ENCODE measurements around the gene OR10P1.

Gene OR10P1

DNA sequence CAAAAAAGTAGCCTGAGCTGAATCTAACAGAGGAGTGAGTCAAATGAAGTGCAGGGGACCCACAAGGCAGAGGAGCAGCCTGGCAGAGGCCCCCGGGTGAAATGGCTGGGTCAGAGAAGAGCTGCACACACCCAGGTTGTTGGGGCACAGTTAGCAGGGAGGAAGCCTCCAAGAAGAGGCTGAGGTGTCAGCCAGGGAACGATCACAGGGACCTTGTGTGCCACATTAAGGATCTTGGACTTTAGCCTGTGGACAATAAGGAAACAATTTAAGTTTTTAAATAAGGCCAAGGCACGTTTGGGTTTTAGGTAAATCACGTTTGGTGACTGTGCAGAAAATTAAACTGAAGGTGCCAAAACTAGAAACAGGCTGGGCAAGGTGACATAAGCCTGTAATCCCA is 35.1 kb downstream of the OR10P1 start:
- Histone ChIP-seq H3K4me1 (ENCODE audit: insufficient read depth, low read length) (no peaks in the 10 kb centered on the region), H2AFZ (ENCODE audit: low read depth, low read length) (no peak overlapping the region), H3K27ac (ENCODE audit: low read length) (no peak overlapping the region), H3K9me3 (ENCODE audit: insufficient read depth, low read length, severe bottlenecking) (no peaks in the 10 kb centered on the region), H3K79me2 (ENCODE audit: insufficient read depth, low read length) (no peaks in the 10 kb centered on the region), H3K4me2 (ENCODE audit: insufficient read depth, low read length) (no peak overlapping the region), H3K27me3 (ENCODE audit: insufficient read depth, low read length, poor library complexity) (no peaks in the 10 kb centered on the region), H3K36me3 (ENCODE audit: insufficient read depth, low read length) (no peaks in the 10 kb centered on the region), H3K9ac (ENCODE audit: low read depth, low read length) (no peak overlapping the region), H3K4me3 (ENCODE audit: low read depth in 1 of 2, low read length in 2 of 2) (no peak overlapping the region), H4K20me1 (ENCODE audit: insufficient read depth, low read length) (no peaks in the 10 kb centered on the region)
- ATAC-seq (ENCODE audit: insufficient read depth, low read depth) (no peak), DNase-seq (no peak)
- TF ChIP-seq CTCF (IDR thresholded peaks at IDR 0.05; ENCODE audit: borderline replicate concordance, extremely low read depth, low read length, poor library complexity, severe bottlenecking) (no peak), EZH2 (IDR thresholded peaks at IDR 0.05; ENCODE audit: borderline replicate concordance, low read depth, low read length, severe bottlenecking) (no peak)

DNA sequence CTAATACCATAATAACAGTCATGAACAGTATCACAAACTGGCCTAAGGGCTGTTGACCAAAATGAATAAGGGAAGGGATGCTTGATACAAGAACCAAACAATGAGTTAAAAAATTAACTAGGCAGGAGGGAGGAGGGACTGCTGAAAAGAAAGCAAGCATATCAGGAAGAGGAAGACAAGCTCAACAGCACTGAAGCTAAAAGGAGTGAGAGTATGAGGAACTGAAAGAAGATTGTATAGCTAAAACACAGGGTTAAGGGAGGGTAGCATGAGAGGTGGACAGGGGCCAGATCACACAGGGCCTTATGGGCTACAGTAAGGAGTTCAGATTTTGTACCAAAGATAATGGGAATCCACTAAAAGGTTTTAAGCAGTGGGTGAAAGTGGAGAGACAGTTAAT is 36.9 kb downstream of the OR10P1 start:
- TF ChIP-seq EZH2 (IDR thresholded peaks at IDR 0.05; ENCODE audit: borderline replicate concordance, low read depth, low read length, severe bottlenecking) = no peak
- TF ChIP-seq CTCF (IDR thresholded peaks at IDR 0.05; ENCODE audit: borderline replicate concordance, extremely low read depth, low read length, poor library complexity, severe bottlenecking) = no peak
- H3K79me2 ChIP-seq (ENCODE audit: insufficient read depth, low read length) = no peaks in the 10 kb centered on the region
- no peaks in the 10 kb centered on the region for H3K27me3 ChIP-seq (ENCODE audit: insufficient read depth, low read length, poor library complexity)
- H2AFZ ChIP-seq (ENCODE audit: low read depth, low read length) = no peak overlapping the region
- H3K4me1 ChIP-seq (ENCODE audit: insufficient read depth, low read length) = no peaks in the 10 kb centered on the region
- no peaks in the 10 kb centered on the region for H3K36me3 ChIP-seq (ENCODE audit: insufficient read depth, low read length)
- no peaks in the 10 kb centered on the region for H4K20me1 ChIP-seq (ENCODE audit: insufficient read depth, low read length)
- no peak for DNase-seq
- H3K27ac ChIP-seq (ENCODE audit: low read length) = no peak overlapping the region
- ATAC-seq (ENCODE audit: insufficient read depth, low read depth) = no peak
- no peaks in the 10 kb centered on the region for H3K9me3 ChIP-seq (ENCODE audit: insufficient read depth, low read length, severe bottlenecking)
- H3K4me3 ChIP-seq (ENCODE audit: low read depth in 1 of 2, low read length in 2 of 2) = no peak overlapping the region
- H3K4me2 ChIP-seq (ENCODE audit: insufficient read depth, low read length) = no peak overlapping the region
- no peak overlapping the region for H3K9ac ChIP-seq (ENCODE audit: low read depth, low read length)

GRCh38 chr12:55675666-55676065 is 39.0 kb downstream of the OR10P1 start:
- Histone ChIP-seq H3K4me1 (ENCODE audit: insufficient read depth, low read length) (no peaks in the 10 kb centered on the region), H3K27me3 (ENCODE audit: insufficient read depth, low read length, poor library complexity) (peaks cover 4% of the 10 kb centered on the region), H3K9me3 (ENCODE audit: insufficient read depth, low read length, severe bottlenecking) (no peaks in the 10 kb centered on the region), H3K4me3 (ENCODE audit: low read depth in 1 of 2, low read length in 2 of 2) (no peak overlapping the region), H3K79me2 (ENCODE audit: insufficient read depth, low read length) (no peaks in the 10 kb centered on the region), H2AFZ (ENCODE audit: low read depth, low read length) (no peak overlapping the region), H3K27ac (ENCODE audit: low read length) (no peak overlapping the region), H3K9ac (ENCODE audit: low read depth, low read length) (no peak overlapping the region), H3K36me3 (ENCODE audit: insufficient read depth, low read length) (no peaks in the 10 kb centered on the region), H3K4me2 (ENCODE audit: insufficient read depth, low read length) (no peak overlapping the region), H4K20me1 (ENCODE audit: insufficient read depth, low read length) (no peaks in the 10 kb centered on the region)
- TF ChIP-seq CTCF (IDR thresholded peaks at IDR 0.05; ENCODE audit: borderline replicate concordance, extremely low read depth, low read length, poor library complexity, severe bottlenecking) = no peak
- TF ChIP-seq EZH2 (IDR thresholded peaks at IDR 0.05; ENCODE audit: borderline replicate concordance, low read depth, low read length, severe bottlenecking) = no peak
- ATAC-seq (ENCODE audit: insufficient read depth, low read depth) (no peak), DNase-seq (no peak)

GRCh38 chr12:55676707-55677106 is 40.0 kb downstream of the OR10P1 start:
- no peaks in the 10 kb centered on the region for H4K20me1 ChIP-seq (ENCODE audit: insufficient read depth, low read length)
- no peak overlapping the region for H3K4me3 ChIP-seq (ENCODE audit: low read depth in 1 of 2, low read length in 2 of 2)
- H3K36me3 ChIP-seq (ENCODE audit: insufficient read depth, low read length) = no peaks in the 10 kb centered on the region
- H3K27ac ChIP-seq (ENCODE audit: low read length) = no peak overlapping the region
- H3K4me1 ChIP-seq (ENCODE audit: insufficient read depth, low read length) = no peaks in the 10 kb centered on the region
- ATAC-seq (ENCODE audit: insufficient read depth, low read depth) (no peak), DNase-seq (no peak)
- no peak overlapping the region for H2AFZ ChIP-seq (ENCODE audit: low read depth, low read length)
- H3K9me3 ChIP-seq (ENCODE audit: insufficient read depth, low read length, severe bottlenecking) = no peaks in the 10 kb centered on the region
- no peak overlapping the region for H3K4me2 ChIP-seq (ENCODE audit: insufficient read depth, low read length)
- H3K27me3 ChIP-seq (ENCODE audit: insufficient read depth, low read length, poor library complexity) = peaks cover 11% of the 10 kb centered on the region
- H3K9ac ChIP-seq (ENCODE audit: low read depth, low read length) = no peak overlapping the region
- H3K79me2 ChIP-seq (ENCODE audit: insufficient read depth, low read length) = no peaks in the 10 kb centered on the region
- no peak for TF ChIP-seq EZH2 (IDR thresholded peaks at IDR 0.05; ENCODE audit: borderline replicate concordance, low read depth, low read length, severe bottlenecking)
- no peak for TF ChIP-seq CTCF (IDR thresholded peaks at IDR 0.05; ENCODE audit: borderline replicate concordance, extremely low read depth, low read length, poor library complexity, severe bottlenecking)
